Lower leg skin (tissue), 3 donors: ENCODE data around the gene SPATA3.

Source experiments
- POLR2A ChIP-seq, 2 donors: fragments of 450-650 bp; IDR thresholded peaks; one replicate each; pipeline ENCODE4 v1.6.1; 2016 to 2017; ENCODE audit warnings: antibody characterized with exemption in 2 of 2, mild to moderate bottlenecking in 1 of 2, moderate library complexity in 1 of 2
- TF ChIP-seq, protein P1 (sequence below), 3 donors: fragments of 450-650 bp; IDR thresholded peaks; one replicate each; pipeline ENCODE4 v1.5.1; 2016; ENCODE audit warnings: antibody characterized with exemption in 3 of 3, mild to moderate bottlenecking in 3 of 3, moderate library complexity in 2 of 3

DNA sequence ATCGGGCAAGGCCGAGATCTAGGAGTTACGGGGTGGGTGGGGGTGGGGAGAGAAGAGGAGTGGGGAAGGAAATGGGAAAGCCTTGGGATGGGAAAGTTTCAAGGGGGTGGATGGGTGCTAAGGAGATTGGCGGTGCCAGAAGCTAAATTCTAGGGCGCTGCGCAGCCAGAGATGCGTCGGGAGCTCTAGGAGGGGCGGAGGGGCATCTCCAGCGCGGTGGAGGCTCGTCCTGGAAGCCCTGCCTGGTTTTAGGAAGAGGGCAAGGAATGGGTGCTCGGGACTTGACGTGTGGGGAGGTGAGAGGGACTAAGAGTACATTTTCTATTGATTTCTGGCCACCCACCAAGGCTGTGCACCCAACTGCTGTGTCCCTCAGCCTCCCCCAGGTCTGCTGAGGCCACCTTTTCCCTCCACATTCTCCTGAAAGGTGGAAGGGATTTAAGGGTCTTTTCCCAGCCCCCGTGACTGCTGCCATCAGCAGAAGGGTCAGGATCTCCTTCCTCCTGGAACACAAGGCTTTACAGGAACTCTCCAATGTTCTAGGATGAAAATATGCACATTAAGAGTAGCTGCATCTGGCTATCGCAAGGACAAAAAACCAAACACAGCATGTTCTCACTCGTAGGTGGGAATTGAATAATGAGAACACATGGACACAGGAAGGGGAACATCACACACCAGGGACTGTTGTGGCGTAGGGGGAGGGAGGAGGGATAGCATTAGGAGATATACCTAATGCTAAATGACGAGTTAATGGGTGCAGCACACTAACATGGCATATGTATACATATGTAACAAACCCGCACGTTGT lies 42.8 kb downstream of the SPATA3 start:
- TF ChIP-seq, protein P1, sequence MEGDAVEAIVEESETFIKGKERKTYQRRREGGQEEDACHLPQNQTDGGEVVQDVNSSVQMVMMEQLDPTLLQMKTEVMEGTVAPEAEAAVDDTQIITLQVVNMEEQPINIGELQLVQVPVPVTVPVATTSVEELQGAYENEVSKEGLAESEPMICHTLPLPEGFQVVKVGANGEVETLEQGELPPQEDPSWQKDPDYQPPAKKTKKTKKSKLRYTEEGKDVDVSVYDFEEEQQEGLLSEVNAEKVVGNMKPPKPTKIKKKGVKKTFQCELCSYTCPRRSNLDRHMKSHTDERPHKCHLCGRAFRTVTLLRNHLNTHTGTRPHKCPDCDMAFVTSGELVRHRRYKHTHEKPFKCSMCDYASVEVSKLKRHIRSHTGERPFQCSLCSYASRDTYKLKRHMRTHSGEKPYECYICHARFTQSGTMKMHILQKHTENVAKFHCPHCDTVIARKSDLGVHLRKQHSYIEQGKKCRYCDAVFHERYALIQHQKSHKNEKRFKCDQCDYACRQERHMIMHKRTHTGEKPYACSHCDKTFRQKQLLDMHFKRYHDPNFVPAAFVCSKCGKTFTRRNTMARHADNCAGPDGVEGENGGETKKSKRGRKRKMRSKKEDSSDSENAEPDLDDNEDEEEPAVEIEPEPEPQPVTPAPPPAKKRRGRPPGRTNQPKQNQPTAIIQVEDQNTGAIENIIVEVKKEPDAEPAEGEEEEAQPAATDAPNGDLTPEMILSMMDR (IDR thresholded peaks at IDR 0.05): no peak
- TF ChIP-seq POLR2A (IDR thresholded peaks at IDR 0.05): no peak
